IMR-90 (cell line): ENCODE measurements around the gene C16orf82. TPM values are rescaled to one million over a fixed set of nuclear protein-coding genes. Genes with fewer than 3 reads are reported as not detected.

Source experiments
- ATAC-seq: fragments of 200-7000 bp; cut with Tn5 transposase; 2 replicates; pipeline ENCODE4 v1.9.1; 2020; ENCODE audit warnings: low read depth, mild to moderate bottlenecking, moderate library complexity
- BruUV-seq: library from RNA; stranded (reverse); fragments of 400-500 nt; replicated peaks from 2 replicates; lab custom pipeline; 2021; lab: Mats Ljungman, UMichigan
- CTCF ChIA-PET: fragments of 300-600 bp; formaldehyde crosslinking; extraction: SDS; loops from one replicate; lab custom pipeline; 2021; ENCODE audit warnings: antibody characterized with exemption; lab: Yijun Ruan, JAX
- POLR2A ChIA-PET: fragments of 300-600 bp; sonication (Branson Sonifier 250); formaldehyde crosslinking; loops from one replicate; lab custom pipeline; 2022; ENCODE audit warnings: antibody characterized with exemption; ENCODE audit not compliant: unreplicated experiment; lab: Charles Lee
- DNase-seq: peaks from one replicate; pipeline ENCODE4 v3.0.0; 2013
- H2AFZ ChIP-seq: replicated peaks from 2 replicates; pipeline ENCODE3; 2013; ENCODE audit warnings: low read length, mild to moderate bottlenecking; ENCODE audit not compliant: poor library complexity
- H2AK5ac ChIP-seq: 2 replicates; pipeline ENCODE4 v1.6.1; 2013; ENCODE audit warnings: low read depth, low read length, inconsistent platforms
- H2AK9ac ChIP-seq: replicated peaks from 2 replicates; pipeline ENCODE3; 2013; ENCODE audit warnings: mild to moderate bottlenecking, low read depth, low read length, moderate library complexity; ENCODE audit not compliant: poor library complexity
- H2BK120ac ChIP-seq: 2 replicates; pipeline ENCODE4 v1.6.1; 2013; ENCODE audit warnings: low read depth, low read length, inconsistent platforms
- H2BK15ac ChIP-seq: 3 replicates; pipeline ENCODE4 v1.6.1; 2013; ENCODE audit warnings: low read depth, low read length, inconsistent platforms
- H2BK20ac ChIP-seq: 2 replicates; pipeline ENCODE4 v1.6.1; 2013; ENCODE audit warnings: low read depth, mild to moderate bottlenecking, inconsistent platforms, low read length, moderate library complexity
- H2BK5ac ChIP-seq: 2 replicates; pipeline ENCODE4 v1.6.1; 2013; ENCODE audit warnings: mild to moderate bottlenecking, low read depth, low read length, inconsistent platforms; ENCODE audit not compliant: poor library complexity, severe bottlenecking
- H3K14ac ChIP-seq: replicated peaks from 2 replicates; pipeline ENCODE4 v1.6.1; 2013; ENCODE audit warnings: low read depth, low read length, inconsistent platforms
- H3K18ac ChIP-seq: 2 replicates; pipeline ENCODE4 v1.6.1; 2013; ENCODE audit warnings: low read depth, low read length, control low read depth
- H3K23ac ChIP-seq: 2 replicates; pipeline ENCODE4 v1.6.1; 2013; ENCODE audit warnings: low read depth, low read length, inconsistent platforms
- H3K27ac ChIP-seq: 2 replicates; pipeline ENCODE4 v1.5.1; 2013; ENCODE audit warnings: mild to moderate bottlenecking, control low read depth, low read length; ENCODE audit not compliant: insufficient read depth
- H3K27me3 ChIP-seq: 2 replicates; pipeline ENCODE4 v1.6.1; 2013; ENCODE audit warnings: low read length; ENCODE audit not compliant: control insufficient read depth, insufficient read depth
- H3K36me3 ChIP-seq: 2 replicates; pipeline ENCODE4 v1.6.1; 2013; ENCODE audit warnings: low read length, mixed read lengths; ENCODE audit not compliant: control insufficient read depth, insufficient read depth
- H3K4ac ChIP-seq: 2 replicates; pipeline ENCODE4 v1.6.1; 2013; ENCODE audit warnings: low read depth, low read length, inconsistent platforms
- H3K4me1 ChIP-seq: 2 replicates; pipeline ENCODE4 v1.6.1; 2013; ENCODE audit warnings: low read length, mixed read lengths; ENCODE audit not compliant: control insufficient read depth, insufficient read depth
- H3K4me2 ChIP-seq: 2 replicates; pipeline ENCODE4 v1.6.1; 2013; ENCODE audit warnings: low read depth, mild to moderate bottlenecking, control low read depth, low read length, moderate library complexity
- H3K4me3 ChIP-seq: 2 replicates; pipeline ENCODE4 v1.5.1; 2013; ENCODE audit warnings: low read depth, mild to moderate bottlenecking, control low read depth, low read length, moderate library complexity; ENCODE audit not compliant: insufficient read depth
- H3K56ac ChIP-seq: 2 replicates; pipeline ENCODE4 v1.6.1; 2013; ENCODE audit warnings: low read length, inconsistent platforms; ENCODE audit not compliant: insufficient read depth; ENCODE audit errors: extremely low read depth
- H3K79me1 ChIP-seq, 2 experiments: 2 replicates each; pipeline ENCODE4 v1.6.1; 2013; ENCODE audit warnings: low read length in 2 of 2, inconsistent platforms in 1 of 2, low read depth in 1 of 2
- H3K9ac ChIP-seq: 2 replicates; pipeline ENCODE4 v1.6.1; 2013; ENCODE audit warnings: low read depth, low read length, control low read depth
- H3K9me1 ChIP-seq: 2 replicates; pipeline ENCODE4 v1.6.1; 2013; ENCODE audit warnings: low read length, inconsistent platforms; ENCODE audit not compliant: insufficient read depth
- H3K9me3 ChIP-seq: 2 replicates; pipeline ENCODE4 v1.6.1; 2013; ENCODE audit warnings: low read length; ENCODE audit not compliant: control insufficient read depth, insufficient read depth
- H4K20me1 ChIP-seq: 2 replicates; pipeline ENCODE4 v1.6.1; 2013; ENCODE audit warnings: low read length, inconsistent platforms; ENCODE audit not compliant: insufficient read depth
- H4K5ac ChIP-seq: 2 replicates; pipeline ENCODE4 v1.6.1; 2013; ENCODE audit warnings: mild to moderate bottlenecking, low read depth, low read length, control low read depth
- H4K8ac ChIP-seq, 2 experiments: 2 replicates each; pipeline ENCODE4 v1.6.1; 2013; ENCODE audit warnings: low read depth in 2 of 2, low read length in 2 of 2, control low read depth in 1 of 2, inconsistent platforms in 1 of 2
- H4K91ac ChIP-seq: 2 replicates; pipeline ENCODE4 v1.6.1; 2013; ENCODE audit warnings: low read depth, low read length, inconsistent platforms; ENCODE audit not compliant: insufficient read depth
- BHLHE40 ChIP-seq: fragments of 150-350 bp; IDR thresholded peaks from 2 replicates; pipeline ENCODE4 v1.6.1; 2016; ENCODE audit warnings: mild to moderate bottlenecking, low read depth, low read length
- CEBPB ChIP-seq: IDR thresholded peaks from 2 replicates; pipeline ENCODE4 v1.6.1; 2012; ENCODE audit warnings: low read depth, low read length, improper control_type of control experiment
- CTCF ChIP-seq: conservative IDR thresholded peaks from 2 replicates; pipeline ENCODE4 v1.5.1; 2012; ENCODE audit warnings: mild to moderate bottlenecking, low read depth, low read length, improper control_type of control experiment
- FOS ChIP-seq: fragments of 150-350 bp; IDR thresholded peaks from 2 replicates; pipeline ENCODE4 v1.6.1; 2016; ENCODE audit warnings: low read depth, low read length
- MAFK ChIP-seq: IDR thresholded peaks from 2 replicates; pipeline ENCODE4 v1.6.1; 2012; ENCODE audit warnings: low read depth, low read length, improper control_type of control experiment
- MXI1 ChIP-seq: IDR thresholded peaks from 2 replicates; pipeline ENCODE4 v1.6.1; 2012; ENCODE audit warnings: low read depth, mild to moderate bottlenecking, low read length, moderate library complexity, borderline replicate concordance
- NFE2L2 ChIP-seq: fragments of 150-350 bp; IDR thresholded peaks from 2 replicates; pipeline ENCODE4 v1.6.1; 2016; ENCODE audit warnings: low read depth, mild to moderate bottlenecking, low read length
- POLR2A ChIP-seq: IDR thresholded peaks from 2 replicates; pipeline ENCODE4 v1.6.1; 2012; ENCODE audit warnings: mild to moderate bottlenecking, low read depth, low read length
- RAD21 ChIP-seq: IDR thresholded peaks from 2 replicates; pipeline ENCODE4 v1.6.1; 2012; ENCODE audit warnings: low read length, improper control_type of control experiment
- RCOR1 ChIP-seq: IDR thresholded peaks from 2 replicates; pipeline ENCODE4 v1.6.1; 2012; ENCODE audit warnings: mild to moderate bottlenecking, low read length, improper control_type of control experiment; ENCODE audit not compliant: insufficient replicate concordance
- RFX5 ChIP-seq: IDR thresholded peaks from 2 replicates; pipeline ENCODE4 v1.8.0; 2012; ENCODE audit warnings: low read depth, mild to moderate bottlenecking, low read length, moderate library complexity
- SMC3 ChIP-seq: fragments of 150-350 bp; IDR thresholded peaks from 2 replicates; pipeline ENCODE4 v1.6.1; 2016; ENCODE audit warnings: low read depth, mild to moderate bottlenecking, antibody characterized with exemption, low read length, moderate library complexity
- USF2 ChIP-seq: fragments of 150-350 bp; IDR thresholded peaks from 2 replicates; pipeline ENCODE4 v1.6.1; 2017; ENCODE audit warnings: mild to moderate bottlenecking, antibody characterized with exemption, low read length, low read depth
- WGBS, 2 experiments: methylation state at CpG; one replicate each; pipeline versions ENCODE4 v1.1.5 to v1.1.7; 2013; ENCODE audit warnings: missing lambda C conversion rate in 2 of 2; ENCODE audit not compliant: insufficient read length in 1 of 2; ENCODE audit errors: extremely low coverage in 2 of 2; 5-methylcytosine and 5-hydroxymethylcytosine counted together
- dilution Hi-C: fragments of 300-500 bp; cut with HindIII; formaldehyde crosslinking; loops from one replicate; pipeline ENCODE4 v1.14.3; 2018; ENCODE audit warnings: low sequenced_read_pairs; ENCODE audit not compliant: unreplicated experiment
- in situ Hi-C: fragments of 300-500 bp; cut with MboI; formaldehyde crosslinking; loops from 3 replicates; pipeline ENCODE4 v1.14.3; 2019; ENCODE audit warnings: low sequenced_read_pairs, inconsistent platforms, mixed read lengths
- intact Hi-C: fragments of 100-400 bp; cut with micrococcal nuclease; formaldehyde crosslinking; loops from 2 replicates; pipeline ENCODE4 v1.10.0; 2022
- polyA plus RNA-seq, 3 experiments: library from polyadenylated mRNA; depleted of rRNA; stranded (reverse); fragments of >200 nt; gene quantifications; 2 replicates each; pipeline ENCODE4 v1.2.3, GENCODE V29; 2012; ENCODE audit warnings: low replicate concordance in 1 of 3
- total RNA-seq: library from RNA; depleted of rRNA; stranded (reverse); fragments of >200 nt; gene quantifications from 2 replicates; pipeline ENCODE4 v1.2.3, GENCODE V29; 2012

Gene C16orf82
- total and polyA plus RNA-seq, 2 of the 4 experiments (the other 2 are of a cell fraction): not detected

- Histone ChIP-seq H3K14ac (no peak overlapping the region), H3K18ac (no peak overlapping the region), H3K4ac (no peak overlapping the region), H2BK5ac (no peak overlapping the region), H3K27ac (no peak overlapping the region), H3K27me3 (no peaks in the 10 kb centered on the region), H4K20me1 (no peaks in the 10 kb centered on the region), H3K56ac (no peak overlapping the region), H4K8ac (no peak overlapping the region), H2AFZ (no peak overlapping the region), H2AK9ac (no peak overlapping the region), H3K79me1 (no peaks in the 10 kb centered on the region), H3K9ac (no peak overlapping the region), H2AK5ac (no peak overlapping the region), H3K4me1 (no peaks in the 10 kb centered on the region), H3K4me3 (no peak overlapping the region), H3K36me3 (no peaks in the 10 kb centered on the region), H4K91ac (no peak overlapping the region), H3K23ac (no peak overlapping the region), H4K5ac (no peak overlapping the region), H3K9me1 (peaks cover 3% of the 10 kb centered on the region; the same call in 1 of the 2 replicates), H2BK15ac (no peak overlapping the region), H2BK120ac (no peak overlapping the region), H3K4me2 (no peak overlapping the region), H3K9me3 (no peaks in the 10 kb centered on the region), H2BK20ac (no peak overlapping the region)
- no CpG with 5 or more reads among the region's 7 CpGs for WGBS, 2 experiments
- BruUV-seq: no TSS peak
- intact Hi-C loops: no loop called here
- dilution Hi-C loops: no loop called here
- DNase-seq (no peak), ATAC-seq (no peak)
- in situ Hi-C loops: no loop called here
- no peak for TF ChIP-seq RCOR1
- TF ChIP-seq CTCF: no peak
- TF ChIP-seq RFX5: no peak
- TF ChIP-seq BHLHE40: no peak
- no peak for TF ChIP-seq FOS
- TF ChIP-seq SMC3: no peak
- TF ChIP-seq NFE2L2: no peak
- TF ChIP-seq USF2: no peak
- TF ChIP-seq CEBPB: no peak
- TF ChIP-seq RAD21: no peak
- TF ChIP-seq MXI1: no peak
- no peak for TF ChIP-seq MAFK
- no peak for TF ChIP-seq POLR2A
- ChIA-PET CTCF (no interaction called here), POLR2A (no interaction called here)
These were observed 40.5 kb downstream of the C16orf82 start for GRCh38 chr16:27107185-27107592.
